A549 (cell line): ENCODE results near the gene PSAPL1. TPM values are rescaled to one million over a fixed set of nuclear protein-coding genes. Genes with fewer than 3 reads are reported as not detected.

Experiments used
- ATAC-seq, 2 experiments: fragments of 200-7000 bp in 1 of 2; fragments of >200 bp in 1 of 2; cut with Nextera tagmentation in 1 of 2; cut with Tn5 transposase in 1 of 2; 3 replicates each; pipeline versions ENCODE4 v1.8.0 to v1.9.1; 2018 to 2020; ENCODE audit warnings: mild to moderate bottlenecking in 1 of 2, moderate library complexity in 1 of 2
- CTCF ChIA-PET: fragments of 300-600 bp; sonication (Branson Sonifier 250); formaldehyde crosslinking; extraction: SDS; loops from one replicate; lab custom pipeline; 2021; ENCODE audit warnings: antibody characterized with exemption, inconsistent platforms; lab: Yijun Ruan, JAX
- POLR2A ChIA-PET: fragments of 350-600 bp; formaldehyde crosslinking; extraction: SDS; loops from one replicate; lab custom pipeline; 2021; ENCODE audit warnings: antibody characterized with exemption, inconsistent platforms; lab: Yijun Ruan, JAX
- DNase-seq, 2 experiments: peaks; one replicate each; pipeline versions ENCODE4 v3.0.0 to v3.0.0-alpha.2; 2011 to 2016; ENCODE audit warnings: low read depth in 1 of 2, low spot score in 1 of 2
- FAIRE-seq: peaks from 2 replicates; lab custom pipeline; 2011; peaks lifted over from hg19 to GRCh38; lab: Jason Lieb, UNC
- H3K27ac ChIP-seq, 2 experiments: fragments of >200 bp; sonication (Bioruptor Twin); formaldehyde crosslinking; 3 replicates each; pipeline ENCODE4 v1.5.1; 2016 to 2017
- H3K4me1 ChIP-seq: fragments of >200 bp; sonication (Bioruptor Twin); formaldehyde crosslinking; 3 replicates; pipeline ENCODE4 v1.6.1; 2016
- H3K4me2 ChIP-seq: fragments of >200 bp; sonication (Bioruptor Twin); formaldehyde crosslinking; 3 replicates; pipeline ENCODE4 v1.6.1; 2016
- H3K4me3 ChIP-seq: fragments of >200 bp; sonication (Bioruptor Twin); formaldehyde crosslinking; 3 replicates; pipeline ENCODE4 v1.5.1; 2016
- H3K9me3 ChIP-seq: fragments of >200 bp; sonication (Bioruptor Twin); formaldehyde crosslinking; 3 replicates; pipeline ENCODE4 v1.6.1; 2016
- BHLHE40 ChIP-seq: IDR thresholded peaks from 2 replicates; pipeline ENCODE4 v1.6.1; 2012; ENCODE audit warnings: low read depth, low read length, inconsistent platforms
- CHD2 ChIP-seq: fragments of 150-350 bp; IDR thresholded peaks from 2 replicates; pipeline ENCODE4 v1.6.1; 2014; ENCODE audit warnings: low read length; ENCODE audit not compliant: partially characterized antibody
- EHMT2 ChIP-seq: fragments of 200-600 bp; sonication (generic); IDR thresholded peaks from 2 replicates; pipeline ENCODE4 v1.6.1; 2016; ENCODE audit warnings: antibody characterized with exemption, low read depth, mild to moderate bottlenecking, moderate library complexity
- FOSB ChIP-seq: fragments of 250-450 bp; sonication (Bioruptor Pico); IDR thresholded peaks from 2 replicates; pipeline ENCODE4 v1.5.0; 2020; ENCODE audit warnings: mild to moderate bottlenecking, moderate library complexity
- FOSL2 ChIP-seq, 2 experiments: fragments of 450-650 bp in 1 of 2; fragments of >200 bp in 1 of 2; sonication (Bioruptor Twin) in 1 of 2; formaldehyde crosslinking; IDR thresholded peaks; 2 replicates each; pipeline versions ENCODE4 v1.5.0 to v1.6.1; 2016 to 2020; ENCODE audit warnings: mild to moderate bottlenecking in 1 of 2, moderate library complexity in 1 of 2
- HOXB13 ChIP-seq: fragments of 250-450 bp; sonication (Bioruptor Pico); IDR thresholded peaks from 2 replicates; pipeline ENCODE4 v1.5.0; 2020; ENCODE audit warnings: low read depth, mild to moderate bottlenecking, moderate library complexity
- JUNB ChIP-seq: fragments of >200 bp; sonication (Bioruptor Twin); formaldehyde crosslinking; IDR thresholded peaks from 2 replicates; pipeline ENCODE4 v1.6.1; 2016
- KDM1A ChIP-seq: fragments of 200-600 bp; sonication (generic); IDR thresholded peaks from 2 replicates; pipeline ENCODE4 v1.6.1; 2016; ENCODE audit warnings: low read depth, mild to moderate bottlenecking
- NPAS2 ChIP-seq: fragments of 250-450 bp; sonication (Bioruptor Pico); IDR thresholded peaks from 2 replicates; pipeline ENCODE4 v1.8.0; 2022; ENCODE audit warnings: mild to moderate bottlenecking, moderate library complexity, borderline replicate concordance
- PHF8 ChIP-seq: fragments of 200-600 bp; sonication (generic); IDR thresholded peaks from 2 replicates; pipeline ENCODE4 v1.6.1; 2016; ENCODE audit warnings: low read depth, mild to moderate bottlenecking, antibody characterized with exemption, moderate library complexity, borderline replicate concordance
- POLR2A ChIP-seq: IDR thresholded peaks from 2 replicates; pipeline ENCODE4 v1.6.1; 2012; ENCODE audit warnings: mild to moderate bottlenecking, low read length
- POLR2AphosphoS2 ChIP-seq: conservative IDR thresholded peaks from 2 replicates; pipeline ENCODE4 v1.6.1; 2012; ENCODE audit warnings: low read length, improper control_type of control experiment, inconsistent platforms
- RCOR1 ChIP-seq: fragments of 150-350 bp; IDR thresholded peaks from 2 replicates; pipeline ENCODE4 v1.6.1; 2014; ENCODE audit warnings: antibody characterized with exemption, low read length, low read depth
- SMC3 ChIP-seq: fragments of >200 bp; sonication (Bioruptor Twin); formaldehyde crosslinking; IDR thresholded peaks from 3 replicates; pipeline ENCODE4 v1.6.1; 2018; ENCODE audit warnings: inconsistent platforms
- ZC3H11A ChIP-seq: fragments of 450-650 bp; IDR thresholded peaks from 2 replicates; pipeline ENCODE4 v1.6.1; 2014; ENCODE audit warnings: antibody characterized with exemption, mild to moderate bottlenecking
- ZFP36 ChIP-seq: fragments of 450-650 bp; IDR thresholded peaks from 2 replicates; pipeline ENCODE4 v1.6.1; 2014; ENCODE audit warnings: borderline replicate concordance; ENCODE audit not compliant: partially characterized antibody
- WGBS: methylation state at CpG from one replicate; pipeline ENCODE4 v1.1.6; 2017; ENCODE audit errors: missing lambda C conversion rate; 5-methylcytosine and 5-hydroxymethylcytosine counted together
- polyA plus RNA-seq, 4 experiments: library from polyadenylated mRNA; depleted of rRNA in 3 of 4; stranded (reverse); fragments of >200 nt; fragmentation: RNase III in 1 of 4; extraction: RNeasy Plus Mini Kit Qiagen cat#74134 plus additional on column Dnase treatment in 1 of 4; gene quantifications; 2 replicates in 3 of 4; 3 replicates in 1 of 4; pipeline ENCODE4 v1.2.3, GENCODE V29; 2011 to 2017
- TF ChIP-seq, protein P1 (sequence below): IDR thresholded peaks from 2 replicates; pipeline ENCODE4 v1.6.1; 2012
- TF ChIP-seq, protein P2 (sequence below): IDR thresholded peaks from 2 replicates; pipeline ENCODE4 v1.6.1; 2012; ENCODE audit warnings: low read depth, borderline replicate concordance
- TF ChIP-seq, protein P3 (sequence below): fragments of 450-650 bp; IDR thresholded peaks from 2 replicates; pipeline ENCODE4 v1.6.1; 2014; ENCODE audit warnings: antibody characterized with exemption
- TF ChIP-seq, protein P4 (sequence below): fragments of >200 bp; sonication (Bioruptor Twin); formaldehyde crosslinking; IDR thresholded peaks from 3 replicates; pipeline ENCODE4 v1.5.1; 2016
- TF ChIP-seq, protein P5 (sequence below): fragments of 200-600 bp; sonication (generic); IDR thresholded peaks from 2 replicates; pipeline ENCODE4 v1.6.1; 2016; ENCODE audit warnings: antibody characterized with exemption, mild to moderate bottlenecking, moderate library complexity
- TF ChIP-seq, protein P6 (sequence below): fragments of >200 bp; sonication (Bioruptor Twin); formaldehyde crosslinking; IDR thresholded peaks from 2 replicates; pipeline ENCODE4 v1.6.1; 2016

The PSAPL1 gene
- polyA plus RNA-seq, 2 of the 4 experiments (the other 2 are of a cell fraction), result 0.04 to 0.05 TPM

DNA sequence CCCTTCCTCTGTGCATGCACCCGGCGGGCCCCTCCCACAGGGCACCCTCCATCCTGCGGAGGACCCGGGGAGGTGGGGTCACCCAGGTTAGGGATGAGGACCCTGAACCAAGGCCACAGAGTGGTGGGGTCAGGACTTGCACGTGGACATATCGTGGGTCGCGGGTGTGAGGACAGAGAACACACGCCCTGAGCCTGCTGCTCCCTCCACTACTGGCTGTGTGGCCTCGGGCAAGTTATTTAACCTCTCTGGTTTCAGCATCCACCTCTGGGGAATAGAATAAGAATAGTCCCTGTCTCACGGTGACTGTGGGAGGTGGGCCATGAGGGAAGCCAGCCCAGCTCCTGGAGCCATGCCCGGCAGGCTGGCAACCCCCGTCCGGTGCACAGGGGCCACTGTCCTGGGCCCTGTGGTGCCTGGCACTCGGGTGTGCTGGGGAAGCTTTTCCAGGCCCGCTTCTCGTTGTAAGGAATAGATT is 5.1 kb downstream of the PSAPL1 start (continued):
- TF ChIP-seq, protein P1, sequence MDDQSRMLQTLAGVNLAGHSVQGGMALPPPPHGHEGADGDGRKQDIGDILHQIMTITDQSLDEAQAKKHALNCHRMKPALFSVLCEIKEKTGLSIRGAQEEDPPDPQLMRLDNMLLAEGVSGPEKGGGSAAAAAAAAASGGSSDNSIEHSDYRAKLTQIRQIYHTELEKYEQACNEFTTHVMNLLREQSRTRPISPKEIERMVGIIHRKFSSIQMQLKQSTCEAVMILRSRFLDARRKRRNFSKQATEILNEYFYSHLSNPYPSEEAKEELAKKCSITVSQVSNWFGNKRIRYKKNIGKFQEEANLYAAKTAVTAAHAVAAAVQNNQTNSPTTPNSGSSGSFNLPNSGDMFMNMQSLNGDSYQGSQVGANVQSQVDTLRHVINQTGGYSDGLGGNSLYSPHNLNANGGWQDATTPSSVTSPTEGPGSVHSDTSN, result no peak

DNA sequence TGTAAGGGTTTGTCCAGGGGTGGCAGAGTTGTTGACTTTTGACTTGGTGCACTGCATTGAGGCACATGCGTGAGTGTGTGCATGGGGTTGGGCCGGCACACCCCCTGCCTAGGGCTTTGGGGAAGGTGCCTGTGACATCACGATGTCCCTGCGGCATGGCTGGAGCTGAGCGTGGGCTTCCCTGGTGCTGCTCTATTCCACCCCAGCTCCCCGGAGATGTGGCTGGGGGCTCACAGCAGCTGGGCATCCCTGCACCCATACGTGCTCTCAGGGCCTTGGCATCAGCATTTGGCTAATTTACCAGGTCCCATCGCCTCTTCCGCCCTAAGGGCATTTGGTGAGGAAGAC is 5.7 kb downstream of the PSAPL1 start:
- ATAC-seq (no peak), DNase-seq (no peak), FAIRE-seq (no peak)
- H3K4me2 ChIP-seq, result no peak overlapping the region
- peaks cover 23% of the 10 kb centered on the region for H3K4me1 ChIP-seq
- H3K9me3 ChIP-seq, result no peaks in the 10 kb centered on the region
- TF ChIP-seq POLR2AphosphoS2 (no peak), ZC3H11A (no peak), NPAS2 (no peak), PHF8 (no peak), ZFP36 (no peak), BHLHE40 (no peak), HOXB13 (CRISPR knock-in tag) (no peak)
- TF ChIP-seq, protein P2, sequence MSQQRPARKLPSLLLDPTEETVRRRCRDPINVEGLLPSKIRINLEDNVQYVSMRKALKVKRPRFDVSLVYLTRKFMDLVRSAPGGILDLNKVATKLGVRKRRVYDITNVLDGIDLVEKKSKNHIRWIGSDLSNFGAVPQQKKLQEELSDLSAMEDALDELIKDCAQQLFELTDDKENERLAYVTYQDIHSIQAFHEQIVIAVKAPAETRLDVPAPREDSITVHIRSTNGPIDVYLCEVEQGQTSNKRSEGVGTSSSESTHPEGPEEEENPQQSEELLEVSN, result no peak
- TF ChIP-seq, protein P3, sequence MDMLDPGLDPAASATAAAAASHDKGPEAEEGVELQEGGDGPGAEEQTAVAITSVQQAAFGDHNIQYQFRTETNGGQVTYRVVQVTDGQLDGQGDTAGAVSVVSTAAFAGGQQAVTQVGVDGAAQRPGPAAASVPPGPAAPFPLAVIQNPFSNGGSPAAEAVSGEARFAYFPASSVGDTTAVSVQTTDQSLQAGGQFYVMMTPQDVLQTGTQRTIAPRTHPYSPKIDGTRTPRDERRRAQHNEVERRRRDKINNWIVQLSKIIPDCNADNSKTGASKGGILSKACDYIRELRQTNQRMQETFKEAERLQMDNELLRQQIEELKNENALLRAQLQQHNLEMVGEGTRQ, result no peak
- TF ChIP-seq, protein P4, sequence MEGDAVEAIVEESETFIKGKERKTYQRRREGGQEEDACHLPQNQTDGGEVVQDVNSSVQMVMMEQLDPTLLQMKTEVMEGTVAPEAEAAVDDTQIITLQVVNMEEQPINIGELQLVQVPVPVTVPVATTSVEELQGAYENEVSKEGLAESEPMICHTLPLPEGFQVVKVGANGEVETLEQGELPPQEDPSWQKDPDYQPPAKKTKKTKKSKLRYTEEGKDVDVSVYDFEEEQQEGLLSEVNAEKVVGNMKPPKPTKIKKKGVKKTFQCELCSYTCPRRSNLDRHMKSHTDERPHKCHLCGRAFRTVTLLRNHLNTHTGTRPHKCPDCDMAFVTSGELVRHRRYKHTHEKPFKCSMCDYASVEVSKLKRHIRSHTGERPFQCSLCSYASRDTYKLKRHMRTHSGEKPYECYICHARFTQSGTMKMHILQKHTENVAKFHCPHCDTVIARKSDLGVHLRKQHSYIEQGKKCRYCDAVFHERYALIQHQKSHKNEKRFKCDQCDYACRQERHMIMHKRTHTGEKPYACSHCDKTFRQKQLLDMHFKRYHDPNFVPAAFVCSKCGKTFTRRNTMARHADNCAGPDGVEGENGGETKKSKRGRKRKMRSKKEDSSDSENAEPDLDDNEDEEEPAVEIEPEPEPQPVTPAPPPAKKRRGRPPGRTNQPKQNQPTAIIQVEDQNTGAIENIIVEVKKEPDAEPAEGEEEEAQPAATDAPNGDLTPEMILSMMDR, result no peak
- POLR2A ChIA-PET, result no interaction called here
- CTCF ChIA-PET, result no interaction called here
- H3K27ac ChIP-seq, result peak overlapping the region in 1 of 2 experiments; percentile 63; a peak in 1 of 6 replicates
- H3K4me3 ChIP-seq, result no peak overlapping the region
- WGBS, result 71% methylated on average over 5 of the region's 9 CpGs

DNA sequence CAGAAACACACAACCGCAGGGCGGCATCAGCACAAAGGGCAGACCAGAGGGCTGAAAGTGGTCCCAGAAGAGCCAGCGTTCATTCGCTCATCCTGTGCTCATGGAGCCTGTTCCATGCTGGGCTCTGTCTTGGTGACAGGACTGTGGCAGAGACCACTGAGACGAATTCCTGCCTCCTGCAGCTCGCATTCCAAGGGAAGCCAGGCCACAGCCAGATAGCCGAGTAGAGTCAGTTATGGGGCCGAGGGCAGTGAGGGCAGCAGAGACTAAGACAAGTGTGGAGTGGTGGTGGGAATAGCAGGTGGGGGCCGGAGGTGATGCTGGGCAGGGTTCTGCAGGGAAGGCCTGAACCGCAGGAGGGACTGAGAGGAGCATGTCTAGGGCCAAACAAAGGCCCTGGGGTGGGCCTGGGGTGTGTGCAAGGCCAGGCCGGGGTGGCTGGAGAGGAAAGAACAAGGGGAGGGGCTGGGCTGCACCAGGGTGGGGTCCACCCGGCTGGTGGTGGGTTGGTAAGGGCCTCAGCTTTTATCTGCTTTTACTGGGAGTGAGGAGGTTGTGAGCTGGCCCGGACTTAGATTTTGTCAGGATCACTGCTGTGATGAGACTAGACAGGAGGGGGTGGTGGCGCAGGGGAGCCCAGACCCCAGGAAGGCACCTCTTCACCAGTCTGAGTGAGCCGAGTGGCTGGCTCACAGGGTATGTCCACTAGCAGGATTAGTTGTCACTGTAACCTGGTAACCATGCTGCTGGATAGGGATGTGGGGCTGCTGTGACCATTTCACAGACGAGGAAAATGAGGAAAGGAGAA is 6.3 kb downstream of the PSAPL1 start:
- no peak for FAIRE-seq
- Histone ChIP-seq H3K4me3 (no peak overlapping the region), H3K4me1 (peaks cover 23% of the 10 kb centered on the region)
- TF ChIP-seq FOSL2 (IDR thresholded peaks at IDR 0.05) (no peak), FOSL2 (CRISPR knock-in tag; IDR thresholded peaks at IDR 0.05) (no peak), POLR2A (no peak), RCOR1 (no peak), FOSB (CRISPR knock-in tag) (no peak), CHD2 (no peak), KDM1A (no peak), SMC3 (no peak), EHMT2 (no peak), JUNB (no peak)
- TF ChIP-seq, protein P5, sequence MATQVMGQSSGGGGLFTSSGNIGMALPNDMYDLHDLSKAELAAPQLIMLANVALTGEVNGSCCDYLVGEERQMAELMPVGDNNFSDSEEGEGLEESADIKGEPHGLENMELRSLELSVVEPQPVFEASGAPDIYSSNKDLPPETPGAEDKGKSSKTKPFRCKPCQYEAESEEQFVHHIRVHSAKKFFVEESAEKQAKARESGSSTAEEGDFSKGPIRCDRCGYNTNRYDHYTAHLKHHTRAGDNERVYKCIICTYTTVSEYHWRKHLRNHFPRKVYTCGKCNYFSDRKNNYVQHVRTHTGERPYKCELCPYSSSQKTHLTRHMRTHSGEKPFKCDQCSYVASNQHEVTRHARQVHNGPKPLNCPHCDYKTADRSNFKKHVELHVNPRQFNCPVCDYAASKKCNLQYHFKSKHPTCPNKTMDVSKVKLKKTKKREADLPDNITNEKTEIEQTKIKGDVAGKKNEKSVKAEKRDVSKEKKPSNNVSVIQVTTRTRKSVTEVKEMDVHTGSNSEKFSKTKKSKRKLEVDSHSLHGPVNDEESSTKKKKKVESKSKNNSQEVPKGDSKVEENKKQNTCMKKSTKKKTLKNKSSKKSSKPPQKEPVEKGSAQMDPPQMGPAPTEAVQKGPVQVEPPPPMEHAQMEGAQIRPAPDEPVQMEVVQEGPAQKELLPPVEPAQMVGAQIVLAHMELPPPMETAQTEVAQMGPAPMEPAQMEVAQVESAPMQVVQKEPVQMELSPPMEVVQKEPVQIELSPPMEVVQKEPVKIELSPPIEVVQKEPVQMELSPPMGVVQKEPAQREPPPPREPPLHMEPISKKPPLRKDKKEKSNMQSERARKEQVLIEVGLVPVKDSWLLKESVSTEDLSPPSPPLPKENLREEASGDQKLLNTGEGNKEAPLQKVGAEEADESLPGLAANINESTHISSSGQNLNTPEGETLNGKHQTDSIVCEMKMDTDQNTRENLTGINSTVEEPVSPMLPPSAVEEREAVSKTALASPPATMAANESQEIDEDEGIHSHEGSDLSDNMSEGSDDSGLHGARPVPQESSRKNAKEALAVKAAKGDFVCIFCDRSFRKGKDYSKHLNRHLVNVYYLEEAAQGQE, result no peak
- TF ChIP-seq, protein P6, sequence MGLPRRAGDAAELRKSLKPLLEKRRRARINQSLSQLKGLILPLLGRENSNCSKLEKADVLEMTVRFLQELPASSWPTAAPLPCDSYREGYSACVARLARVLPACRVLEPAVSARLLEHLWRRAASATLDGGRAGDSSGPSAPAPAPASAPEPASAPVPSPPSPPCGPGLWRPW, result no peak
- TF ChIP-seq, all 56 proteins: peak for 0
- ATAC-seq, result no peak
- ChIA-PET POLR2A (no interaction called here), CTCF (no interaction called here)
- WGBS, result 84% methylated on average over 12 of the region's 16 CpGs
- Histone ChIP-seq H3K4me2 (no peak overlapping the region), H3K9me3 (no peaks in the 10 kb centered on the region), H3K27ac (no peak overlapping the region)
- no peak for DNase-seq
